HepG2 (cell line): ENCODE measurements around the gene WNT1. TPM values are rescaled to one million over a fixed set of nuclear protein-coding genes. Genes with fewer than 3 reads are reported as not detected.

Source experiments
- ARID2 ChIP-seq: sonication (generic); formaldehyde crosslinking; IDR thresholded peaks from 2 replicates; pipeline ENCODE4 v1.8.1; 2022; ENCODE audit warnings: mild to moderate bottlenecking, missing genetic modification reagents, borderline replicate concordance
- GPBP1L1 ChIP-seq: sonication (generic); formaldehyde crosslinking; IDR thresholded peaks from 2 replicates; pipeline ENCODE4 v1.5.0; 2020; ENCODE audit warnings: mild to moderate bottlenecking, missing genetic modification reagents
- HOMEZ ChIP-seq: IDR thresholded peaks from 2 replicates; pipeline ENCODE4 v1.6.1; 2016; ENCODE audit warnings: low read depth
- KMT2B ChIP-seq: IDR thresholded peaks from 2 replicates; pipeline ENCODE4 v1.6.1; 2016; ENCODE audit warnings: missing genetic modification reagents, missing compliant biosample characterization
- NR2C2 ChIP-seq: sonication (generic); formaldehyde crosslinking; IDR thresholded peaks from 2 replicates; pipeline ENCODE4 v1.4.0; 2020; ENCODE audit warnings: missing genetic modification reagents, mild to moderate bottlenecking, moderate library complexity, borderline replicate concordance
- NR2F1 ChIP-seq, 2 experiments: fragments of 450-650 bp in 1 of 2; formaldehyde crosslinking in 1 of 2; IDR thresholded peaks; 2 replicates each; pipeline versions ENCODE4 v1.5.0 to v1.6.1; 2016 to 2020; ENCODE audit warnings: mild to moderate bottlenecking in 1 of 2, missing compliant biosample characterization in 1 of 2, missing genetic modification reagents in 1 of 2, moderate library complexity in 1 of 2
- PHF20 ChIP-seq: sonication (generic); formaldehyde crosslinking; IDR thresholded peaks from 2 replicates; pipeline ENCODE4 v1.5.0; 2020; ENCODE audit warnings: mild to moderate bottlenecking, missing genetic modification reagents
- RARA ChIP-seq: IDR thresholded peaks from 2 replicates; pipeline ENCODE4 v1.6.1; 2016; ENCODE audit warnings: missing genetic modification reagents, missing compliant biosample characterization
- SIX1 ChIP-seq: sonication (generic); formaldehyde crosslinking; IDR thresholded peaks from 2 replicates; pipeline ENCODE4 v1.4.0; 2020; ENCODE audit warnings: missing genetic modification reagents, borderline replicate concordance
- SP1 ChIP-seq, 2 experiments: fragments of 450-650 bp in 1 of 2; sonication (generic) in 1 of 2; formaldehyde crosslinking in 1 of 2; IDR thresholded peaks; 2 replicates each; pipeline versions ENCODE4 v1.4.0 to v1.6.1; 2016 to 2020; ENCODE audit warnings: missing genetic modification reagents in 1 of 2
- TCF7L2 ChIP-seq: IDR thresholded peaks from 2 replicates; pipeline ENCODE4 v1.6.1; 2011; ENCODE audit warnings: mild to moderate bottlenecking, low read depth, low read length, moderate library complexity
- WIZ ChIP-seq: sonication (generic); formaldehyde crosslinking; IDR thresholded peaks from 2 replicates; pipeline ENCODE4 v1.5.1; 2020; ENCODE audit warnings: mild to moderate bottlenecking, missing genetic modification reagents
- ZBTB39 ChIP-seq: sonication (generic); formaldehyde crosslinking; IDR thresholded peaks from 2 replicates; pipeline ENCODE4 v1.5.0; 2020; ENCODE audit warnings: missing genetic modification reagents
- ZNF331 ChIP-seq: sonication (generic); formaldehyde crosslinking; IDR thresholded peaks from 2 replicates; pipeline ENCODE4 v1.4.0; 2020; ENCODE audit warnings: missing genetic modification reagents
- ZNF430 ChIP-seq: sonication (generic); formaldehyde crosslinking; IDR thresholded peaks from 2 replicates; pipeline ENCODE4 v1.9.0; 2021; ENCODE audit warnings: mild to moderate bottlenecking, missing genetic modification reagents
- ZNF441 ChIP-seq: sonication (generic); formaldehyde crosslinking; IDR thresholded peaks from 2 replicates; pipeline ENCODE4 v1.7.0; 2021; ENCODE audit warnings: missing genetic modification reagents, borderline replicate concordance
- ZNF446 ChIP-seq: sonication (generic); formaldehyde crosslinking; IDR thresholded peaks from 2 replicates; pipeline ENCODE4 v1.5.0; 2020; ENCODE audit warnings: mild to moderate bottlenecking, missing genetic modification reagents
- ZNF569 ChIP-seq: sonication (generic); formaldehyde crosslinking; IDR thresholded peaks from 2 replicates; pipeline ENCODE4 v1.5.0; 2020; ENCODE audit warnings: mild to moderate bottlenecking, missing genetic modification reagents, moderate library complexity, borderline replicate concordance
- polyA plus RNA-seq, 8 experiments: library from polyadenylated mRNA; depleted of rRNA in 3 of 8; stranded (reverse) in 7 of 8; unstranded in 1 of 8; fragments of >200 nt; fragmentation: Illumina TruSeq in 4 of 8; extraction: Trizol in 4 of 8; gene quantifications; 2 replicates each; pipeline versions ENCODE4 v1.2.1 to v1.2.3, GENCODE V29; 2011 to 2016; ENCODE audit warnings: low read depth in 4 of 8, missing spikeins in 1 of 8, mixed read lengths in 1 of 8; ENCODE audit not compliant: insufficient read depth in 1 of 8
- total RNA-seq, 5 experiments: library from RNA; depleted of rRNA; stranded (reverse); fragments of >200 nt; fragmentation: Illumina TruSeq; extraction: Trizol; gene quantifications; 2 replicates each; pipeline ENCODE4 v1.2.3, GENCODE V29; 2016; ENCODE audit warnings: low read depth in 1 of 5
- TF ChIP-seq, protein P1 (sequence below): sonication (generic); formaldehyde crosslinking; IDR thresholded peaks from 2 replicates; pipeline ENCODE4 v1.4.0; 2020; ENCODE audit warnings: mild to moderate bottlenecking, missing genetic modification reagents
- TF ChIP-seq, protein P2 (sequence below): IDR thresholded peaks from 2 replicates; pipeline ENCODE4 v1.6.1; 2016; ENCODE audit warnings: low read depth, control low read depth
- TF ChIP-seq, protein P3 (sequence below): sonication (generic); formaldehyde crosslinking; IDR thresholded peaks from 2 replicates; pipeline ENCODE4 v1.4.0; 2020; ENCODE audit warnings: missing genetic modification reagents; ENCODE audit errors: not compliant biosample characterization

Gene WNT1
- total and polyA plus RNA-seq, 2 of the 13 experiments (the other 11 are each of a cell fraction or from before 2014, with no cell fraction given) = not detected

DNA sequence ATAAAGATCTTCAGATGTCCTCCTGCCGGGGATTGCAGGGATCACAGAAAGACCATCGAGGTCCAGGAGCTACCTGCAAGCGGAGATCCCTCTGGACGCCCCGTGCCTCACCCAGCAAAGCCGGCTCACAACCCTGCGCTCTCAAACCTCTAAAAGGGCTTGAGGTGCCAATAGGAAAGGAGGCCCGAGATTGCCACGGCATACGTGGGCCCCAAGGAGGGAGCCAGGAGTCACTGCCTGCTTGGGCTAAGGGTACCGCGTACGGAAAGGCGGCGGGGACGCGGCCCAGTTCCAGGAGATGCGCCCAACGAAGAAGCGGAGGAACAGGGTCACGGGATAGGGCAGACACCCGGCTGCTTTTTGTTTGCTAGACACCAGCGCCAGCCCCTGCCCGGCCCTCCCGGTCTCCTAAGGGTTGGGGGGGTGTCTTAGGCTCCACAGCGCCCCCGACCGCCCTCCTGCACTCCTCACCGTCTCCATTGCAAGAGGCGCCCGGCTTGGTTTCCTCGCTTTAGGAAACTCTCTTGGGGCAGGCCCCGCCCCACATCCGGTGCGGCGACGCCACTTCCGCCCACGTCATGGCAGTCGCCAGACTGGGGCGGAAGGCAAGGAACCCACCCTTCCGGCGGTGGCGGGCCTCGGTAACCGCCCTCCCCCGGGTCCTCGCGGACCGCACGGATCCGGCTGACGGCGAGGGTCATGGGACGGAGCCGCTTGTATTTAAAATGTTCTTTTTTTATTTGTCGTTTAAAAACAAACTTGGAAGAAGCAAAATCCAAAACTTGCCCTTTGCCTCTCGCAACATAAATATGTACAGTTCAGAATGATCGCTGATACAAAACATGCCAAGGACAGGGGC lies 40.4 kb downstream of the WNT1 start, which contains the start of gene PRKAG1 (continued):
- TF ChIP-seq GPBP1L1 (CRISPR knock-in tag) = no peak
- TF ChIP-seq PHF20 = peak; percentile 88
- no peak for TF ChIP-seq TCF7L2
- TF ChIP-seq ZNF569 (CRISPR knock-in tag) = no peak
- TF ChIP-seq ZNF430 (CRISPR knock-in tag) = no peak
- no peak for TF ChIP-seq SIX1 (CRISPR knock-in tag)
- 0 out of 2 replicates have a peak, but pooled peaks have one; percentile 9 for TF ChIP-seq RARA (CRISPR knock-in tag)
- no peak for TF ChIP-seq HOMEZ (CRISPR knock-in tag)
- no peak for TF ChIP-seq SP1 (IDR thresholded peaks at IDR 0.05)
- peak; percentile 65 for TF ChIP-seq SP1 (CRISPR knock-in tag; IDR thresholded peaks at IDR 0.05)
- peak; percentile 73 for TF ChIP-seq ZNF331
- no peak for TF ChIP-seq ZBTB39 (CRISPR knock-in tag)
- peak; percentile 83 for TF ChIP-seq KMT2B (CRISPR knock-in tag)
- TF ChIP-seq, protein P1, sequence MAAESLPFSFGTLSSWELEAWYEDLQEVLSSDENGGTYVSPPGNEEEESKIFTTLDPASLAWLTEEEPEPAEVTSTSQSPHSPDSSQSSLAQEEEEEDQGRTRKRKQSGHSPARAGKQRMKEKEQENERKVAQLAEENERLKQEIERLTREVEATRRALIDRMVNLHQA = no peak
- TF ChIP-seq ARID2 (CRISPR knock-in tag) = no peak
- TF ChIP-seq, protein P2, sequence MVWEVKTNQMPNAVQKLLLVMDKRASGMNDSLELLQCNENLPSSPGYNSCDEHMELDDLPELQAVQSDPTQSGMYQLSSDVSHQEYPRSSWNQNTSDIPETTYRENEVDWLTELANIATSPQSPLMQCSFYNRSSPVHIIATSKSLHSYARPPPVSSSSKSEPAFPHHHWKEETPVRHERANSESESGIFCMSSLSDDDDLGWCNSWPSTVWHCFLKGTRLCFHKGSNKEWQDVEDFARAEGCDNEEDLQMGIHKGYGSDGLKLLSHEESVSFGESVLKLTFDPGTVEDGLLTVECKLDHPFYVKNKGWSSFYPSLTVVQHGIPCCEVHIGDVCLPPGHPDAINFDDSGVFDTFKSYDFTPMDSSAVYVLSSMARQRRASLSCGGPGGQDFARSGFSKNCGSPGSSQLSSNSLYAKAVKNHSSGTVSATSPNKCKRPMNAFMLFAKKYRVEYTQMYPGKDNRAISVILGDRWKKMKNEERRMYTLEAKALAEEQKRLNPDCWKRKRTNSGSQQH = no peak
- 0 out of 2 replicates have a peak, but pooled peaks have one; percentile 38 for TF ChIP-seq WIZ (CRISPR knock-in tag)
- TF ChIP-seq NR2F1 (CRISPR knock-in tag; IDR thresholded peaks at IDR 0.05) = no peak
- TF ChIP-seq, protein P3, sequence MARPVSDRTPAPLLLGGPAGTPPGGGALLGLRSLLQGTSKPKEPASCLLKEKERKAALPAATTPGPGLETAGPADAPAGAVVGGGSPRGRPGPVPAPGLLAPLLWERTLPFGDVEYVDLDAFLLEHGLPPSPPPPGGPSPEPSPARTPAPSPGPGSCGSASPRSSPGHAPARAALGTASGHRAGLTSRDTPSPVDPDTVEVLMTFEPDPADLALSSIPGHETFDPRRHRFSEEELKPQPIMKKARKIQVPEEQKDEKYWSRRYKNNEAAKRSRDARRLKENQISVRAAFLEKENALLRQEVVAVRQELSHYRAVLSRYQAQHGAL (CRISPR knock-in tag) = no peak
- TF ChIP-seq ZNF441 (CRISPR knock-in tag) = peak; percentile 85
- peak; percentile 51; the same call in 1 of the 2 replicates for TF ChIP-seq NR2C2 (CRISPR knock-in tag)
- peak; percentile 37; the same call in 1 of the 2 replicates for TF ChIP-seq ZNF446 (CRISPR knock-in tag)
